PC-3 (cell line): ENCODE measurements around the gene KLF13.

Experiments used
- CTCF ChIP-seq: fragments of 300-600 bp; sonication (generic); conservative IDR thresholded peaks from 2 replicates; pipeline ENCODE4 v1.5.1; 2017; ENCODE audit warnings: antibody characterized with exemption, low read depth, mild to moderate bottlenecking, low read length
- EZH2 ChIP-seq: fragments of 300-600 bp; sonication (generic); IDR thresholded peaks from one replicate; pipeline ENCODE4 v1.6.1; 2017; ENCODE audit warnings: antibody characterized with exemption, mild to moderate bottlenecking, low read length; ENCODE audit not compliant: unreplicated experiment

GRCh38 chr15:31378363-31378903, 51.8 kb downstream of the KLF13 start:
- TF ChIP-seq CTCF (no peak), EZH2 (no peak)
